ENCODE data around the gene APOL4.
"Not testable (repeated sequence)": the region's sequence is repeated elsewhere in the genome, so short reads cannot be mapped to it uniquely, and the experiment has no call there.

APOL4 gene

GRCh38 chr22:36232715-36233401, 31.2 kb upstream of the APOL4 start:
- in situ Hi-C loops (cut with HindIII; ENCODE audit: low sequenced_read_pairs), result no loop called here
- no peak overlapping the region for H3K4me3 ChIP-seq (ENCODE audit: low read depth, low read length)
- no peak for TF ChIP-seq CTCF (IDR thresholded peaks at IDR 0.05; ENCODE audit: low read depth, low read length)
- DNase-seq (ENCODE audit: low read depth, low spot score), result no peak

DNA sequence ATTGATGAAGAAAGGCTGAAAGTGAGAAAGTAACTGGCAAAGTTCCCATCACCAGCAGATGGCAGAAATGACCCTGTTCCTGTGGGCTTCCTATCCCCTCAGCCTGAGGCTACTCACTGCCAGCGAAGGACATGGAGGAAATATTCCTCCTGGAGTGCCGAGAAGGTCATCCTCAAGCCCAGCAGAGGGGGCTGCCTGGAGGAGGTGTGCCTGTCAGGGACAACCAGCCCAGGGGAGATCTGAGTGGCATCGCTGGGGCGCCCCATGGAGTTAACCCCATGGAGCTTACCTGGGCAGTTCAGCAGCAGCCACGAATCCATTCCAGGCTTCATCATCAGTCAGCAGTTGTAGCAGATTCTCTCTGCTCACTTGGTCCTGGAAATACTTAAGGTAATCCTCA, 29.4 kb upstream of the APOL4 start:
- in situ Hi-C loops (cut with HindIII; ENCODE audit: low sequenced_read_pairs); H3K4me3 ChIP-seq (ENCODE audit: low read depth, low read length); DNase-seq (ENCODE audit: low read depth, low spot score): not testable (repeated sequence)

GRCh38 chr22:36229649-36230048, 28.0 kb upstream of the APOL4 start:
- in situ Hi-C loops (cut with HindIII; ENCODE audit: low sequenced_read_pairs); H3K4me3 ChIP-seq (ENCODE audit: low read depth, low read length); DNase-seq (ENCODE audit: low read depth, low spot score): not testable (repeated sequence)

DNA sequence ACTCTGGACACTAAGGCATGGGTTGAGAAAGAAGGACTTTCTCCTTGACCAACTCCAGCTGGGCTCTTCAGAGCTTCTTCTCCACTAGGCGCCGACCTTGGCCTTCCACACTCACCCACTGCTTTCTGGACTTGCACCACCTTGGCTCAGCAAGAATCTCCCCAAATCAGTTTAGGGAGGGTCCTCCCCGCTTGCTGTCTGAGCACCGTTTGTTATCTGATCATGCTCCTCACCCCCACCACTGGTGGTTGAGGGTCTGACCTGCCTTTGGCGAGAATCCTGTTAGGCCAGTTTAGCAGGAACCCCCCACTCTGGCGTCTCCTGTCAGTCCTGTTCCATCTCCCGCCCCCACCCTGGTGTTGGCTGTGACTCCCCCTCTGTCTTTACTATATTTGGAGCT, 27.3 kb upstream of the APOL4 start:
- no peak for DNase-seq (ENCODE audit: low read depth, low spot score)
- no peak overlapping the region for H3K4me3 ChIP-seq (ENCODE audit: low read depth, low read length)

GRCh38 chr22:36228369-36228768, 26.8 kb upstream of the APOL4 start:
- DNase-seq (ENCODE audit: low read depth, low spot score); H3K4me3 ChIP-seq (ENCODE audit: low read depth, low read length); in situ Hi-C loops (cut with HindIII; ENCODE audit: low sequenced_read_pairs): not testable (repeated sequence)

More for the DNA sequence above, 27.3 kb upstream of the APOL4 start:
- in situ Hi-C loops (cut with HindIII; ENCODE audit: low sequenced_read_pairs), result no loop called here
- no peak for TF ChIP-seq CTCF (IDR thresholded peaks at IDR 0.05; ENCODE audit: low read depth, low read length)

DNA sequence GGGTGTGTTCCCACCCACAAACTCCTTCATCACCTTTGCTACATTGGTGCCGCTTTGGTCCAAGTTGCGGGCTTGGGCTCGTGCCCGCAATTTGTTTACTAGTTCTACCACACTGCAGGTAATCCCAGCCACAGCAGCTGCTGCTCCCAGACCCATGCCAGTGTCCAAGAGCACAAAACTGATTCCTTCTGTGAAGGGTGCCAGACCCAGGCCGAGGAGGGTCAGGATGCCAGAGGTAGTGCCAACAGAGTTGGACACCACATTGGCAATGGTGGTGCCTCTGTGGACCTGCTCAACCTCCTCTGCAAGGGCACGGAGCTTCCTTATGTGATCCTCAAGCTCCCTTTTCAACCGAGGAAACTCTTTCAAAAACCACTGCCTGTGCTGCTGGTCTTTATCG, 26.2 kb upstream of the APOL4 start:
- no peak for DNase-seq (ENCODE audit: low read depth, low spot score)
- no peak overlapping the region for H3K4me3 ChIP-seq (ENCODE audit: low read depth, low read length)
- no peak for TF ChIP-seq CTCF (IDR thresholded peaks at IDR 0.05; ENCODE audit: low read depth, low read length)
- in situ Hi-C loops (cut with HindIII; ENCODE audit: low sequenced_read_pairs), result no loop called here

DNA sequence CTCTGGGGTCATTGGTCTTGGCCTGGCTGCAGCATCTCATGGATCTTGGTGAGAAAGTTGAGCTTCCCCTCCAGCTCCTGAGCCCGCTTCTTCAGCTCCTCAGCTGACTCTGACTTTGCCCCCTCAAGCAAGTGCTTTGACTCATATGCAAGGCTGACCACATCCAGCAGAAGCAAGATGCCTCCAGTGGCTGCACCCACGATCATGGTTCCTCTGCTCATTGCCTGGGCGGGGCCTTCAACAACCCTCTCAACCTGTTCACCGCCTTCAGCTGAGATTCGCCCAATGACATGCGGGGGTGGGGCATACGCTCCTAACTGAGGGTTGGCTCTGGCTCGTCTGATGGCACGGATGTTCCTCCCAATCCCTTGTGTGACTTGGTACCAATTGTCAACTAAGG, 25.8 kb upstream of the APOL4 start:
- in situ Hi-C loops (cut with HindIII; ENCODE audit: low sequenced_read_pairs), result no loop called here
- no peak for TF ChIP-seq CTCF (IDR thresholded peaks at IDR 0.05; ENCODE audit: low read depth, low read length)
- no peak overlapping the region for H3K4me3 ChIP-seq (ENCODE audit: low read depth, low read length)
- DNase-seq (ENCODE audit: low read depth, low spot score), result no peak

GRCh38 chr22:36226189-36226588, 24.6 kb upstream of the APOL4 start:
- no peak overlapping the region for H3K4me3 ChIP-seq (ENCODE audit: low read depth, low read length)
- DNase-seq (ENCODE audit: low read depth, low spot score), result no peak
- in situ Hi-C loops (cut with HindIII; ENCODE audit: low sequenced_read_pairs), result no loop called here
- no peak for TF ChIP-seq CTCF (IDR thresholded peaks at IDR 0.05; ENCODE audit: low read depth, low read length)

Data from astrocyte of the spinal cord (primary cell).